HG03520 (cell line): ENCODE results near the gene ONECUT3.

Experiments
- ATAC-seq: cut with Tn5 transposase; IDR thresholded peaks from one replicate; pipeline ENCODE4 v1.9.1; 2021; ENCODE audit warnings: mild to moderate bottlenecking, moderate library complexity; ENCODE audit not compliant: unreplicated experiment

ONECUT3 gene

DNA sequence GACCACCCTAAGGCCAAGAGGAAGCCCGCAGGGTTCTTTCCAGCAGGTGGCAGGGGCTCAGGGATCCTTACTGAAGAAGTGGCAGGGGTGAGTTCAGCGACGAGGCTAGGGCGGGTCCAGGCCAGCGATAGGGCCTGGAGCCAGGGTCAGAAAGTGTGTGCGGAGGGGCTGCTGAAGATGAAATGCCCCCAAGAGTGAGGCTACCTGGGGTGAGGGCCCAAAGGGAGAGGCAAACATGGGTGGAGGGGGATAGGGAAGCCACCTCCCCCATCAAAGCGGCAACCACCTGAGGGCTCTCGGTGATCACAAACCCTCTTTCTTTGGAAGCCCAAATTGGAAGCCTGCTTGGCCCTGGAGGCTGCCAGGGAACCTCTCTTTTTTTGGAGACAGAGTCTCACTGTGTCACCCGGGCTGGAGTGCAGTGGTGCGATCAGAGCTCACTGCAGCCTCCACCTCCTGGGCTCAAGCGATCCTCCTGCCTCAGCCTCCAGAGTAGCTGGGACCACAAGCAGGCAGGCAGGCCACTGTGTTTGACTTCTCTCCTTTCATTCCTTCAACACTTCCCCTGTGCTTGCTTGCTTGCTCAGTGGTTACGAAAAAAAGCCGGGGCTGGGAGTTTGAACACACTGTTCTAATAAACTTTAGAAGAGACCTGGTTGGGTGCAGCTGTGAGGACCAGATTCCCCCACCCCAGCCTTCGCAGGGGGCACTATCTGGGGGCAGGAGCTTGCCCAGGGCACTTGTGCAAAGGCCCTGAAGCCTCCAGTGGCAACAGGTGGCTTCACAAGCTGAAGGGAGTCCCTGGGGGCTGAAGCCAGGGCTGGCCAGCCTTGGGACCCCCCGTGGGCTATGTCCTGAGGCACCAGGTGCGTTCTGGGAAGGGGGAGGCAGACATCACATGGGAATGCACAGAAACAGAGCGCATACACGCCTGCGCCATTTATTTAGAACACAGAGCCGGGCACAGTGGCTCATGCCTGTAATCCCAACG is 60.2 kb downstream of the ONECUT3 start:
- no peak for ATAC-seq

DNA sequence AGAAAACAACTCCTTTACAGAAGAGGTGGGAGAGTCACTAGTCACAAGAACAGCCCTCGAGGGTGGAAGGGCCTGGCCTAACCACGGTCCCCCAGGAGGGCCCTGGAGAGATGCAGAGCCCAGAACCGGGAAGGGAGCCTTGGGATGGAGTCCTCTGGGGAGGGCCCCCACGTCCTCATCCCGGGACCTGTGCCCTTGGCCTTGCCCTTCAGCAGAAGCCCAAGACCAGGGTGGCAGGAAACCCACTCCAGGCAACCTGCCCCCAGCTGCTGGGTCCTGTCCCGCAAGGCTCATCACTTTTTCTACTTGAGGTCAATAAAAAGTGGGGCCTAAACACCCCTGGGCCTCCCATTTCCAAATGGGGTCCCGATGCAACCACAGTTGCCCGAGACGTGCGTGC is 61.1 kb downstream of the ONECUT3 start:
- no peak for ATAC-seq

DNA sequence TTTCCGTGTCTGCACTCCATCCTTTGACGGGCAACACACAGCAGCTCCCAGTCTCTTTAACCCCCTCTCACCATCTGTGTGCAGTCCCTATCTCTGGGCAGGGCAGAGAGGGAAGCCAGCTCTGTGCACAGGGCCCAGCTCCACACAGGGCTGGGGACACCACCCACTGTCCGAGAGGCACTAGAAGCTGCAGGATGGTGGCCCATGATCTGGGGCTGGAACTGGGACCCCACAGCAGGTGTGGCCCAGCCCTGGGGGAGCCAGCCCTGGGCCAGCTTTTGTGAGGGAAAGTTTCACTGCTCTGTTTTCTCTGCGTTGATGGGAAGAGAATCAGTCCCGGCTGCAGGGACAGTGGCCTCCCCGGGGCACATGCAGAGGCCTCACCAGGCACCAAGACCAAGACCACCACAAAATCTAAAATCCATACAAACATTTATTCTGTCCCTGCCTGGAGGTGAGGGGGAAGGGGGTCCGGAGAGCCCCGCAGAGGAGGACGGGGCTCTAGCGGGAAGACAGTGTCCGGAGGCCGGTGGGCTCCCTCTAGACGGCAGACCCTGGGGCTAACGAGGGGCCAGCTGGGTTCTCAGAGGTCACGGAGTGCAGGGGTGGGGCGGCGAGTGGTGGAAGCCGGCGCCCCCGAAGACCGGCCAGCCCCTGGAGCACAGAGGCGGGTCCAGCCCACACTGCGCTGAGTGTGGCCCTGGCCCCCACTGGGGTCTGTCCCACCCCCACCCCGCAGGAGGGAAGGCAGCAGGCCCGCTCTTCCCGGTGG is 61.7 kb downstream of the ONECUT3 start:
- no peak for ATAC-seq

DNA sequence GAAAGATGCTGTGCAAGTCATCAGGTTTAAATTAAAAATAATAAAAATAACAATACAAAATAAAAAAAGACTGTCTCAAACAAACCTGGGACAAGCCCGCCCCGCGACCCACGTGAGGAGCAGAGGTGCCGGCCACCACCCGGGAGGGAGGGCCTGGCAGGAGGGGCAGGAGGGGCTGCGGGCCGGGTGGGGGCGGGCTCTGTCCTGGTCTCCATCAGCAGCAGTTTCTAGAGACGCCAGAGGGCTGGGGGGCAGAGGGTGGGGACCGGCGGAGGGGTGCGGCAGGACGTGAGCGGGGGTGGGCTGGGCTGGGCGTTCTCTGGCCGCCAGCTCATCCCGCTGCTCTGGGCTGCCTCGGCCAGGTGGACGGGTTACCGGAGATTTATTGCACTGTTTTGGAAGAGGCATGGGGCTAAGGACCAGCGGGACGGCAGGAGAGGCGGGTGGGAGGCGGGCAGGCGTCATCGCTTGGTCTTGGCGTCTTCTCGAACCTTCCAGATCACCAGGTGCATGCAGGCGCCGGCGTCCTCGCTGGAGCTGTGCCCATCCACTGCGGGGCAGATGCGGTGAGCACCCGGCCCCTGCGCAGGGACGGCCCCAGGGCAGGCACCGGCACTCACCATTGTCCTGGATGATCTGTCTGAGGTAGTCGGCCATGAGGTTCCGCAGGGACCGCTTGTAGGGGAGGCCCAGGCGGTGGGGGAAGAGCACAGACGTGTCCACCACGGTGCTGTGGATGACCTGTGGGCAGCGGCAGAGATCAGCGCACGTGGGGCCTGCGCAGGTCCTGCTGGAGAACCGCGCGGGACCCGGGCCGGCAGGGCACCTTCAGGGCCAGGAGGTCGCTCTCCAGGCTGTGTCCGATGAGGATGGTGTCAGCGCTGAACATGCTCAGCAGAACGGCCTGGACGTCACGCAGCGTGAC is 62.6 kb downstream of the ONECUT3 start:
- no peak for ATAC-seq

DNA sequence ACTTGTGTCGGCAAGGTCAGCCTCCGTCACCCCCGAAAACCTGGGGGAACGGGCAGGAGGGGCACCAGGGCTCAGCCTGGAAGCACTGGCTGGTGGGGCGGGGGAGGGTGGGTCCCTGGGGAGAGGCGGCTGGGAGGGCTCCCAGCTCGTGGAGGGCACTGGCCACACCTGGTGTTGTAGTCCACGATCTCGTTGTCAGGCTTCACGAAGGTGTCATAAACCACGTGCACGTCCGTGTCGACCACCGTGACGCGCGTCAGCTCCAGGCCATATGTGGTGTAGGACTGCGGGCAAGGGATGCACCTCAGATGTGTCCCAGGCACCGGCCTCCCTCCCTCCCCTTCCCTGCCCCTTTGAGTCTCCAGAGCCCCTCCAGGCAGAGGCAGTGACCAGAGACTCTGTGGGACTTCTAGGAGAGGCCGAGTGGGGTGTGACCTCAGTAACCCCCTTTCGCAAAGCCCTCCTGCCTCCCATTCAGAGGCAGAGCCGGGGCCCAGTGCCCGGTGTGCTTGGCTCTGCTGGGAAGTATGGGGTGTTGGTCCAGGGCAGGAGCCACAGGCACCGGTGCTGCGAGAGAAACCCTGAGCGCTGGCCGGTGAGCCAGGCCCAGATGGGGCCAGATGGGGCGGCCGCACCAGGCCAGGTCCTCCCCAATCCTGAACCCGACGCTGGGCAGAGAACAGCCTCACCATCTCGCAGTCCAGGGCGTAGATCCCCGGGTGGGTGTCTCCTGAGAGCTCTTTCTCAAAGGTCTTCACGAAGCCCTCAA is 63.4 kb downstream of the ONECUT3 start:
- no peak for ATAC-seq

DNA sequence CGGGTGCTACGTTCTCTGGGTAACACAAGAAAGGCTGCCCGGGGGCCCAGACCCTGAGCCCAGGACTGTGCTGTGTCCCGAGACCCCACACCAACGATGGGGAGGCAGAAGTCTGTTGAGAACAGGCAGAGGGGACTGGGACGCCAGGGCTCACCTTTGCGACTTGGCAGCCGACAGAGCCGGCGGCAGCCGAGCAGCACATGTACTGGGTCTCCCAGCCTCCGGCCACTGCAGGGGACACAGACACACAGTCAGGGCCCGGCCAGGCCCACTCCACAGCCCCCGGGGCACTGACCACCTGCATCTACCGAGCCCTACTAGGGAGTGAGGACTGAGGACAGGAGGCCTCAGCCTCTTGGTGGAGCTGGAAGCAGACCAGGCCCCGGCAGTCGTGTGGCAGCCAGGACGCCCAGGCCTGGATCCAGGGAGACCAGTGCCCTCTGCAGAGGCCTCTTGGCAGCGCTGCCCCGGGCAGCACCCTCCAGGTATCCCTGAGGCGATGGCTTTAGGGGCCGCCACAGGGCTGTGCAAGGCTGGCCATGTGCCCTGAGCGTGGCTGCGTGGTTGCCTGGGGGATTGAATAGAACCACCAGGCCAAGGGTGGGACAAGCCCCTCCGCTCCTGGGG is 64.4 kb downstream of the ONECUT3 start:
- no peak for ATAC-seq

DNA sequence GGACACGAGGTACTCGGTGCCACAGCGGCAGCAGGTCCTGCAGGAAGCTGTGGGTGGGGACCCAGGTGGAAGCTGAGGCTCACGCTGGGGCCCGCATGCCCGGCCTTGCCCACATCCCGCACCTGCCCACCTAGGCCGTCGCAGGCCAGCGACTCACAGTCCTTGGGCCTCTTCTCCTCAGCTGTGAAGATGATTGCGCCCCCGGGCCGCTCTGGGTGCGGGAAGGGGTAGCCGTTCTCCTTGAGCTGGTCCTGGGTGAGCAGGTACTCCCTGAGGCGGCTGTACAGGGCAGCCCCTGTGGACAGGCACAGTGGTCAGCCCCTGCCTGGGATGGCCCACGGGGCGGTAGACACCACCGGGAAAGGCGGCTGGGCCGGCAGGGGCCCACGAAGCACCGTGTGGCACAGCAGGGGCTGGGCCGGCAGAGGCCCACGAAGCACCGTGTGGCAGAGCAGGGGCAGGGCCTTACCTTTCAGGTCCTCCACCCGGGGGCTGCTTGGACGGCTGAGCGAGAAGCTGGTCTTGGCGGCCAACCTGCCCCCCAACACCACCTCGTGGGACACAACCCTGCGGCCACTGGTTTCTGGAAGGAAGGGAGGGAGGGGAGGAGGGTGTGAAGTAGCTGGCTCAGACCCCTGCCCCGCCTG is 65.4 kb downstream of the ONECUT3 start:
- ATAC-seq = no peak

DNA sequence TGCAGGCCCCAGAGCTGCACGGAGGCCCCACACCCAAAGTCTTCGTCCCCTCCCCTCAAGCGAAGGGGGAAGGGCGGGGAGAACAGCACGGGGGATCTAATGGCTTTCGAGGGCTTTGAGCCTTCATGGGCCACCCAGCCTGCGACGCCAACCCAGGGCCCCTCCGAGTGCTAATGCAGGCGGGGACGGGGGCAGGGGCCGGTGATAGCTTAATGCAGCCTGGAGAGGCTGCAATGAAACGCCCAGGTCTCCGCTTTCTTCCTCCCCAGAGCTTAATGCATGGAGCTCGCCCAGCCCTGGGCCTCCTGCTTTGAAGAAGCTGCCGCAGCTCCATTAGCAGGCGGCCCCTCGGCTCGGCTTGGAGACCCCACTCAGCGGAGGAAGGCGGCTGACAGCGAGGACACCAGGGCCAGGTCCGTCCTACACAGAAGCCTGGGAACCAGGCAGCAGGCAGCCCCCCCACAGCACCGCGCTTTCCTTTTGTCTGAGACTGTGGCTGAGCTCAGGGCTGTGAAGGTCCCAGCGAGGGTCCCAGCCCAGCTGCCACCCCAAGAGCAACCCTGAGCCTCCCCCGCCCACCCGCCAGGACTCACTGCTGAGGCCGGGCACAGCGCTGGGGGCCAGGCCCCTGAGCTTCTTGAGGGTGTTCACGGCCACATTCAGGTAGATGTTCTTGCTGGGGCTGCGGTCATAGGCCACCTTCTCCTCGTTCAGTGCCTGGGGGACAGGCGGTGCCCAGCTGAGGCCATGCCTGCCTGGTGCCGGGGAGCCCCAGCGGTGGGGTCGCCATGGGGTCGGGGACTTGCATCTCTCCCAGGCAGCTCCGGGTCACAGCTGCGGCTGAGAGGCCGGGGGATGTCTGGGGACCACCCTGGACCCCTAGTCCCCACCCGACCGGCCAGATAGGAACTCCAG is 66.3 kb downstream of the ONECUT3 start:
- ATAC-seq = no peak

DNA sequence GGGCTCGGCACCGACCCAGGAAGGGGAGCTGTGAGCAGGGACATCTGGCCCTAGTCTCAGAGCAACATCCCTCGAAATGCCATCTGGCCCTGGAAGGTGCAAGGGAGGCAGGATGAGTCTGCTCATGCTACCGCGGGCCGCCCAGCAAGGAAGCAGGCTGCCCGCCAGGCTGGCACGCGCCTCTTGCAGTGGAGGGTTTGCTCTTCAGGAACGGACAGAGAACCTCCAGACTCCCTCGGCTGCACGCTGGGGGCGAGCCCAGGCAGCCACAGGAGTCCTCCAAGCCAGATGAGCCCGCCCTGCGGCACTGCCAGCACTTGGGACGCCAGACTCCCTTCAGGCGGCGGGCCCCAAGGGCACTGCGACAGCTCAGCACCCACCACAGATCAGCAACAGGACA is 68.9 kb downstream of the ONECUT3 start:
- ATAC-seq = no peak

DNA sequence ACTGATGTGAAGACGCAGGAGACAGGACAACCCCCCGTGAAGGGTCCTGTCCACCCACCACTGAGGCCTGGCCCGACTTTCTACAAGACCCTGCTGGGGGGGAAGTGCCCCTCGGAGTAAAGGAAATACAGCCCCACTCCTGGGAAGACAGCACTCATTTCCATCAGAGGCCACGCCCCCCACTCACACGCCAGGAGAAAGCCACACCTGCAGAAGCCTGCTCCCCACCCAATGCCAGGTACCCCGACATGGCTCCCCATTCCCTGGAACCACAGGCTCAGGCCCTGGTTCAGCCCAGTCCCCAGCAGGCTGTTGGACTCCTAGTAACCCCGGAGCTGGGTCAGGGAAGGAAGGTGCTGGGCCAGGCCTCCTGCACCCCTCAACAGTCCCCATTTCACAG is 69.7 kb downstream of the ONECUT3 start:
- no peak for ATAC-seq

DNA sequence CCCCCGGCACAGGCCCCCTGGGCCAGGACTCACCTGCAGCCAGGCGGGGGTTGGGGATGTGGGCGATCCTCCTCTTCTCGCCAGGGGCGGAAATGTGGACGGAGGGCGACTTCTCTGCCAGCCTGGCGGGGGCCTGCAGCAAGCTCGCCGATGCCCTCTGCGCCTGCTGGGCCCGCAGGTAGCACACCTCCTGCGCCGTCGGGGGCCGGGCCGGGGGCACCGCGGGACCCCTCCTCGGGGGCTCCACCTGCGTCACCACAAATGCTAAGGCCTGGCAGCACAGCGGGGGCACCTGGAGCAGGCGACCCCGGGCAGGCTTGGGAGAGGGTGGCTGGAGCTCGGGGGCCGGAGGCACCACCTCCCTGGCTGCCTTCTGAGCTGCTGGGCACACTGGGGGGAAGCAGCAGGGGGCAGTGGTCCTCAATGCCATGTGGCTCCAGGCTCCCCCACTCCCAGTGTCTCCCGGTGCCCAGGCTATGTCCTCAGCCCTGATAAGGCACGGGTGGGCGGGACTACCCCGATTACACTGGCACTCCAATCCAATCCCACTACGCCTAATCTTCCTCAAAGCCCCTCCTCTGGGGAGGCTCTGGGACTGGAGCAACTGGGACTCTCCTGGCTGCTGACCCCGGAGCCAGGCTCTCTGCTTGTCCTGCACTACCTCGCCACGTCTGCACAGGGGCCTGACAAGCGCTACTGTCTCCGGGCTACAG is 70.4 kb downstream of the ONECUT3 start:
- ATAC-seq = no peak

DNA sequence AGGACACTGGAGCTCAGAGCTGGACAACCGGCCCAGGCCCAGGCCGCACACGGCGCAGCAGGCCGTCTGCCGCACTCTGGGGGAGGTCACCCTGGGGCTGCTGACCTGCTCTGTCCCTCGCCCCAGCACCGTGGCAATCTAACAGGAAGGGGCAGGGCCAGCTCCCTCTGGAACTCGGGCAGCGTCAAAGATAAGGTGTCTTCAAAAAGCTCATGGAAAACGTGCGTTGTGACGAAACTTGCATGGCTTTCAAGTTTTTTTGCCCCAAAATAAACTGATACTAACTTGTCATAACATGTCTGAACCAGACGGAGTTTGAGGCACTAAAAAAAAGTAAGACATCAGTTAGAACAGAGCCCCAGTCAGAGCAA is 70.9 kb downstream of the ONECUT3 start:
- no peak for ATAC-seq

DNA sequence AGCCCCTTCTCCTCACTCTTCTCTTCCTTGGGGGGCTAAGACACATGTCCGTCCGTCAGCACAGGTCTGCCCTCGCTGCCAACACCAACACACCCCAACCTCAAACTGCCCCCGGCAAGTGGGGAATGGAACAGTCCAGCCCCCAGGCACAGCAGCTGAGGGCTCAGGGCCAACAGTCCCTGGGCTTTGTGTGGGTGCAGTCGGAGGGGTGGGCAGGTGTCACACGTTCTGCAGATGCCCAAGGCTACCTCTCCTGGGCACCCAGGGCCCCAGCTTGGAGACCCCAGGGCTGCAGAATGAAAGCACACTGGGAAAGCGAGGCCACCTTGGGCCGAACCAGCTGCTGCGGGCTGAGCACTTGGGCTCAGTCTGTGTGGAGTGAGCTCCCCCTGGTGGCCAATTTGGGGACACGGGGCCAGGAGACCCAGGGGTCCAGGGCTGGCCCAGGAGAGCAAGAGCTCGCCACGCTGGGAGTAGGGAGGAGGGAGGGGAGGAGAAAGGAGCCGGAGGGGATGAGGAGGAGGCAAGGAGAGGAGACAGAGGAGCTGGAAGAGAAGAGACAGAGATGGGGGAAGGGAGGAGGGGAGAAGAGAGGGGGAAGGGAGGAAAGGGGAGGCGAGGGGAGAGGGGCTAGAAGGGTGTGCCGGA is 72.7 kb downstream of the ONECUT3 start:
- no peak for ATAC-seq

DNA sequence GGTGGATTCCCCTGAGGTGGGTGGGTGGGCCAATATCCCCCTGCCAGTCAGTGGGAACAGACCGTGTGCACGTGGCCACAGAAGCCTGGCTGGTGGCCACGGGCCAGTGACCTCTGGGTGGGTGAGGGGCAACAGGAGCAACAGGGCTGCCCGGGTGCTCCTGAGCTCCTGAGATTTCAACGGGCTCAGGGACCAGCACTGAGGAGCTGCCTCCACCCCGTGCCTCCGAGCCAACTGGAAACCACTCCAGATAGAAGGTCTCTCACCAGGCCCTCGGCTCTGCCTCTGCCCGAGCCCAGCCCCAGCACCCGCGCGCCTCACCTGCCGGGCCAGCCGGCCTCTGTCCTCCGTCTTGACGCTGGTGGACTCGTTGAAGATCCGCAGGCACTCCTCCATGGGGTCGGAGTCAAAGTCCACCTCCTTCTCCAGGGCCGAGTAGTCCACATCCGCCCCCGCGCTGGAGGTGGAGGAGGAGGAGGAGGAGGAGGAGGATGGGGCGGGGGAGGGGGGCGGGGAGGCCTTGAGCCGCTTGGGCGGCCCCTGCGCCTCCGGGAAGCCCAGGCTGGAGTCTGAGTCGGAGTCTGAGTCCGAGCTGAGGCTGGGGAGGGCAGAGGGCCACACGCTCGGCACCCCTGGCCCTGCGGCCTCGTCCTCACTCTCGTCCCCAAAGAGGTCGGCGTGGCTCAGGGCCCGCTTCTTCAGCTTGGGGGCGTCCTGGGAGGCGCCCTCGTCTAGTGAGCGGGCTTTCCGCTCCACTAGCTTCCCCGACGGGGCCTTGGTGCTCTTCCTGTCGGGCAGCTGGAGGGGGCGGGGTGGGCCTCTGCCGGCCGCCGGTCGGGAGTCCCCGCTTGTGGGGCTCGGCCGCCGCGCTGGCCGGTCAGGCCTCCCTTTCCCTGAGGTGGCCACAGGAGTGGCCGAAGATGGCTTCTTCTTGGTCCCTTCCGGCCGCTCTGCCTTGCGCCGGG is 73.5 kb downstream of the ONECUT3 start:
- ATAC-seq = no peak

DNA sequence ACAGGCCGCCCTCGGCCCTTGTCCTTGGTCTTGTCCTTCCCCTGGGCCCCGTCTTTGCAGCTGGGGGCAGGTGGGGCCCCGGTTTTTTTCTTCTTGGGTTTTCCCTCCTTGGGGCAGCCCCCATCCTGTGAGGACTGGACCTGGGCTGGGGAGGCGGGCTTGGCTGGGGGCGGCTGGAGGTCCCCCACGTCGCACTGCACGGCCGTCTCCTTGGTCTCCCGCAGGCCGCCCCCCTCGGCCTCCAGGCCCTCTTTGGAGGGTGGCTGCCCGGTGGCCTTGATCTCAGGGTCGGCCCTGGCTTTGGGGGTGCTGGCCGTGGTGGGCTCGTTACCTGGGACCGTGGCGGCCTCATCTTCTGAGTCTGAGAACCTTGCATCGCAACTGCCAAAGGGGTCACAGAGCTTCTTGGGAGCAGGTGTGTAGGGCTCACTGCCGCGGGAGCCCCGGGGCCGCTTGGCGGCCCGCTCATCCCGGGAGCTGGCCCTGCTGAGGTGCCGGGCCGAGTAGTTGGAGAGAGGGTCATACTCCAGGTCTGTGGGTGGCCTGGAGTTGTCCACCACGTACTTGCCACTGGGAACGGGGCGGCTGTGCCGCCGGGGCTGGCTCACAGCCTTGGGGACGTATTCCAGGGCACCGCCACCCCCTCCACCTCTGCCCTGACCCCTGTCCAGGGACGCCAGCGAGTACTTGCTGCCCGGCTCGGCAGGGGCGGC is 74.4 kb downstream of the ONECUT3 start:
- ATAC-seq = no peak
